ENCODE measurements around the gene PNRC2. TPM values are rescaled to one million over a fixed set of nuclear protein-coding genes. Genes with fewer than 3 reads are reported as not detected.
A peak's percentile ranks its signal among the peaks of the same experiment; 100 is the strongest.
"Not testable (repeated sequence)": the region's sequence is repeated elsewhere in the genome, so short reads cannot be mapped to it uniquely, and the experiment has no call there.

Gene PNRC2
- total RNA-seq, 2 donors from 2014 or later = 121 to 137 TPM

DNA sequence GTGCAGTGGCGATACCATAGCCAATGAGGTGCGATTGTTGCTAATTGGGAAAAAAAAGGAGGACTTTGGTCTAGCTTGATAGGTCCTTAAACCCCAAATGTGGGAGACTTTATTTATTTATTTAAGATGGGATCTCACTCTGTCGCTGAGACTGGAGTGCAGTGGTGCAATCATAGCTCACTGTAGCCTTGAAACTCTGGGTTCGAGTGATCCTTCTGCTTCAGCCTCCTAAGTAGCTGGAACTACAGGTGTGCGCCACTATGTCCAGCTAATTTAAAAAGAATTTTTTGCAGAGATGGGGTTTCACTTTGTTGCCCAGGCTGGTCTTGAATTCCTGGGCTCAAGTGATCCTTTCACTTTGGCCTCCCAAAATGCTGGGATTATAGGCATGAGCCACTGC, 44.5 kb downstream of the PNRC2 start:
- ATAC-seq = no peak
- Mint-ChIP-seq H3K9me3 (no peaks in the 10 kb centered on the region), H3K36me3 (no peaks in the 10 kb centered on the region), H3K27ac (no peak overlapping the region)
- DNase-seq (ENCODE audit: low spot score in 2 of 2) = no peak

- Mint-ChIP-seq H3K27ac (peak overlapping the region in 1 of 2 donors; percentile 34), H3K9me3 (no peaks in the 10 kb centered on the region), H3K36me3 (no peaks in the 10 kb centered on the region)
- ATAC-seq (no peak), DNase-seq (ENCODE audit: low spot score in 2 of 2) (no peak)
Observed at GRCh38 chr1:24005163-24005562, 45.5 kb downstream of the PNRC2 start.

GRCh38 chr1:24007079-24007478, 47.5 kb downstream of the PNRC2 start:
- Mint-ChIP-seq H3K36me3 (no peaks in the 10 kb centered on the region), H3K27ac (no peak overlapping the region), H3K9me3 (no peaks in the 10 kb centered on the region)
- DNase-seq (ENCODE audit: low spot score in 2 of 2) = no peak
- no peak for ATAC-seq

GRCh38 chr1:24008574-24009184, 49.1 kb downstream of the PNRC2 start:
- H3K36me3 Mint-ChIP-seq; H3K27ac Mint-ChIP-seq; DNase-seq (ENCODE audit: low spot score in 2 of 2); H3K9me3 Mint-ChIP-seq; ATAC-seq: not testable (repeated sequence)

GRCh38 chr1:24009406-24009805, 49.8 kb downstream of the PNRC2 start:
- no peak for DNase-seq (ENCODE audit: low spot score in 2 of 2)
- no peaks in the 10 kb centered on the region for H3K9me3 Mint-ChIP-seq
- H3K36me3 Mint-ChIP-seq = no peaks in the 10 kb centered on the region
- no peak for ATAC-seq
- H3K27ac Mint-ChIP-seq = no peak overlapping the region

DNA sequence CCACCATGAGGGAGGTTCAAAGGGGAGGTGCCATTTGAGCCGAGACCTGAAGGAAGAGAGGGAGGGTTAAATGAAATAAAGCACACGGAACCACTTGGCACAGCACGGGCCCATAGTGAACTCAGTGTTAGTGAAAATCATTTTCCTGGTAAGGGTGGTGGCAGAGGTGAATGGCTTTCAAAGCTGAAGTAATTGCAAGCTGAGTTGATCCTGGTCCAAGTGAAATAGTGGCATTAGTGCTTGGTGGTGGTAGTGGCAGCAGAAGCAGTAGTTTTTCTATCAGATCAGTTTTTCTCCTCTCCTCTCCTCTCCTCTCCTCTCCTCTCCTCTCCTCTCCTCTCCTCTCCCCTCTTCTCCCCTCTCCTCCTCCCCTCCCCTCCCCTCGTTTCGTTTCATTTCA, 51.0 kb downstream of the PNRC2 start:
- H3K9me3 Mint-ChIP-seq = no peaks in the 10 kb centered on the region
- DNase-seq (ENCODE audit: low spot score in 2 of 2) (no peak), ATAC-seq (no peak)
- H3K27ac Mint-ChIP-seq = no peak overlapping the region
- no peaks in the 10 kb centered on the region for H3K36me3 Mint-ChIP-seq

GRCh38 chr1:24012878-24013277, 53.2 kb downstream of the PNRC2 start:
- not testable (repeated sequence) for H3K27ac Mint-ChIP-seq; H3K9me3 Mint-ChIP-seq; ATAC-seq; DNase-seq (ENCODE audit: low spot score in 2 of 2); H3K36me3 Mint-ChIP-seq

Other genes with a start within 250 kb of the PNRC2 start
- gene ELOA, start 216.4 kb upstream of the PNRC2 start, total RNA-seq = 10 to 100 TPM; 30.9 to 33.4 TPM
- 10 to 100 TPM; 68.6 to 94.7 TPM for gene PITHD1, start 181.4 kb upstream of the PNRC2 start, total RNA-seq
- gene LYPLA2, start 168.7 kb upstream of the PNRC2 start, total RNA-seq = 10 to 100 TPM; 73.6 to 78.1 TPM
- 10 to 100 TPM; 43.6 to 53.2 TPM for gene GALE, start 159.1 kb upstream of the PNRC2 start, total RNA-seq
- 10 to 100 TPM; 29.0 to 45.3 TPM for gene HMGCL, start 134.4 kb upstream of the PNRC2 start, total RNA-seq
- 1 to 10 TPM; 4.3 to 6.4 TPM for gene FUCA1, start 91.5 kb upstream of the PNRC2 start, total RNA-seq
- under 1 TPM in 1 of 2 donors, not detected in 1; 0.05 TPM for gene CNR2, start 46.5 kb upstream of the PNRC2 start, total RNA-seq
- 100 to 1,000 TPM; 202 to 226 TPM for gene SRSF10, start 20.5 kb downstream of the PNRC2 start, total RNA-seq
- gene MYOM3, start 152.3 kb downstream of the PNRC2 start, total RNA-seq = not detected
- gene IL22RA1, start 183.3 kb downstream of the PNRC2 start, total RNA-seq = not detected
- gene IFNLR1, start 227.5 kb downstream of the PNRC2 start, total RNA-seq = 1 to 10 TPM; 5.0 to 6.3 TPM